Mesothelial cell of epicardium (in vitro differentiated cells): ENCODE measurements around the gene OTOS. TPM values are rescaled to one million over a fixed set of nuclear protein-coding genes. Genes with fewer than 3 reads are reported as not detected.

Experiments
- DNase-seq, 2 experiments: peaks; one replicate each; pipeline ENCODE4 v3.0.0; 2021; ENCODE audit warnings: low spot score in 2 of 2; ENCODE audit not compliant: unreplicated experiment in 2 of 2
- H3K27ac Mint-ChIP-seq: 2 replicates; pipeline ENCODE4 v1.8.0; 2021; ENCODE audit warnings: mixed read lengths
- H3K27me3 Mint-ChIP-seq: 2 replicates; pipeline ENCODE4 v1.8.0; 2021; ENCODE audit warnings: low read depth, mixed read lengths
- H3K36me3 Mint-ChIP-seq: 2 replicates; pipeline ENCODE4 v1.8.0; 2021; ENCODE audit warnings: mixed read lengths
- H3K4me1 Mint-ChIP-seq: 2 replicates; pipeline ENCODE4 v1.8.0; 2021; ENCODE audit warnings: mixed read lengths
- H3K4me3 Mint-ChIP-seq: 2 replicates; pipeline ENCODE4 v1.8.0; 2021; ENCODE audit warnings: mild to moderate bottlenecking, moderate library complexity, mixed read lengths
- H3K9me3 Mint-ChIP-seq: 2 replicates; pipeline ENCODE4 v1.8.0; 2021; ENCODE audit warnings: mixed read lengths
- CTCF ChIP-seq: fragments of 200-600 bp; sonication (generic); IDR thresholded peaks from one replicate; pipeline ENCODE4 v1.5.0; 2021; ENCODE audit warnings: antibody characterized with exemption; ENCODE audit not compliant: unreplicated experiment
- total RNA-seq: library from RNA; stranded (reverse); gene quantifications from 3 replicates; pipeline ENCODE4 v1.2.1, GENCODE V29; 2021

The OTOS gene
- total RNA-seq, 1 donor from 2014 or later: not detected

GRCh38 chr2:240183875-240184590 lies 43.6 kb upstream of the OTOS start:
- H3K4me1 Mint-ChIP-seq: no peaks in the 10 kb centered on the region
- no peak overlapping the region for H3K27ac Mint-ChIP-seq
- H3K4me3 Mint-ChIP-seq: no peak overlapping the region
- peaks cover 19% of the 10 kb centered on the region for H3K9me3 Mint-ChIP-seq
- no peak for TF ChIP-seq CTCF
- no peaks in the 10 kb centered on the region for H3K36me3 Mint-ChIP-seq
- peaks cover 57% of the 10 kb centered on the region for H3K27me3 Mint-ChIP-seq
- DNase-seq: no peak

- Mint-ChIP-seq H3K4me1 (no peaks in the 10 kb centered on the region), H3K4me3 (no peak overlapping the region), H3K27me3 (peaks cover 63% of the 10 kb centered on the region), H3K9me3 (peaks cover 12% of the 10 kb centered on the region), H3K36me3 (no peaks in the 10 kb centered on the region), H3K27ac (no peak overlapping the region)
- TF ChIP-seq CTCF: no peak
- DNase-seq: no peak
These were observed 42.8 kb upstream of the OTOS start for GRCh38 chr2:240183006-240183874.

- no peaks in the 10 kb centered on the region for H3K36me3 Mint-ChIP-seq
- H3K27me3 Mint-ChIP-seq: peaks cover 65% of the 10 kb centered on the region
- no peak for DNase-seq
- H3K4me1 Mint-ChIP-seq: no peaks in the 10 kb centered on the region
- H3K4me3 Mint-ChIP-seq: no peak overlapping the region
- no peak for TF ChIP-seq CTCF
- no peak overlapping the region for H3K27ac Mint-ChIP-seq
- peaks cover 4% of the 10 kb centered on the region for H3K9me3 Mint-ChIP-seq
These were observed 42.0 kb upstream of the OTOS start for GRCh38 chr2:240182476-240182875.

GRCh38 chr2:240182001-240182400 lies 41.5 kb upstream of the OTOS start:
- H3K4me3 Mint-ChIP-seq: no peak overlapping the region
- TF ChIP-seq CTCF: no peak
- H3K27me3 Mint-ChIP-seq: peaks cover 70% of the 10 kb centered on the region
- peaks cover 4% of the 10 kb centered on the region for H3K9me3 Mint-ChIP-seq
- DNase-seq: no peak
- no peaks in the 10 kb centered on the region for H3K4me1 Mint-ChIP-seq
- H3K27ac Mint-ChIP-seq: no peak overlapping the region
- no peaks in the 10 kb centered on the region for H3K36me3 Mint-ChIP-seq

GRCh38 chr2:240179941-240180666 lies 39.6 kb upstream of the OTOS start:
- no peak overlapping the region for H3K4me3 Mint-ChIP-seq
- TF ChIP-seq CTCF: no peak
- peaks cover 81% of the 10 kb centered on the region for H3K27me3 Mint-ChIP-seq
- H3K36me3 Mint-ChIP-seq: no peaks in the 10 kb centered on the region
- H3K27ac Mint-ChIP-seq: no peak overlapping the region
- no peaks in the 10 kb centered on the region for H3K9me3 Mint-ChIP-seq
- DNase-seq: no peak
- no peaks in the 10 kb centered on the region for H3K4me1 Mint-ChIP-seq
